ENCODE measurements around the gene SCGB1C2.

The SCGB1C2 gene

GRCh38 chr17:157901-158300, 20.5 kb downstream of the SCGB1C2 start:
- no peak for TF ChIP-seq ZNF384 (IDR thresholded peaks at IDR 0.05)
- no peak for TF ChIP-seq FOXA1 (IDR thresholded peaks at IDR 0.05)
- TF ChIP-seq FOXK2 (IDR thresholded peaks at IDR 0.05), result no peak
- TF ChIP-seq SP1 (IDR thresholded peaks at IDR 0.05), result no peak
- TF ChIP-seq ARNT (IDR thresholded peaks at IDR 0.05), result no peak
- TF ChIP-seq CTBP1 (IDR thresholded peaks at IDR 0.05; ENCODE audit: borderline replicate concordance), result no peak
- no peak for TF ChIP-seq LEF1 (IDR thresholded peaks at IDR 0.05; ENCODE audit: borderline replicate concordance)
- TF ChIP-seq FOXM1 (IDR thresholded peaks at IDR 0.05; ENCODE audit: borderline replicate concordance), result no peak
- TF ChIP-seq ELF4 (IDR thresholded peaks at IDR 0.05), result no peak
- TF ChIP-seq BHLHE40 (IDR thresholded peaks at IDR 0.05; ENCODE audit: borderline replicate concordance), result no peak
- no peak for TF ChIP-seq SUZ12 (IDR thresholded peaks at IDR 0.05)
- no peak for TF ChIP-seq NFRKB (IDR thresholded peaks at IDR 0.05)
- no peak for DNase-seq (ENCODE audit: extremely low spot score)
- CTCF ChIA-PET, result no interaction called here
- POLR2A ChIA-PET, result no interaction called here

GRCh38 chr17:158379-158778, 21.0 kb downstream of the SCGB1C2 start:
- POLR2A ChIA-PET, result no interaction called here
- TF ChIP-seq NFRKB (IDR thresholded peaks at IDR 0.05) (no peak), SP1 (IDR thresholded peaks at IDR 0.05) (no peak)
- CTCF ChIA-PET, result no interaction called here
- DNase-seq (ENCODE audit: extremely low spot score), result no peak

- no peak for TF ChIP-seq FOXA1 (IDR thresholded peaks at IDR 0.05)
- no peak for TF ChIP-seq L3MBTL2 (conservative IDR thresholded peaks at IDR 0.05)
- no peak for TF ChIP-seq BHLHE40 (IDR thresholded peaks at IDR 0.05; ENCODE audit: borderline replicate concordance)
- TF ChIP-seq NFRKB (IDR thresholded peaks at IDR 0.05), result no peak
- no peak for TF ChIP-seq SUZ12 (IDR thresholded peaks at IDR 0.05)
- no peak for TF ChIP-seq LEF1 (IDR thresholded peaks at IDR 0.05; ENCODE audit: borderline replicate concordance)
- no peak for TF ChIP-seq CTBP1 (IDR thresholded peaks at IDR 0.05; ENCODE audit: borderline replicate concordance)
- no peak for TF ChIP-seq TARDBP (IDR thresholded peaks at IDR 0.05)
- no peak for TF ChIP-seq ELF4 (IDR thresholded peaks at IDR 0.05)
- TF ChIP-seq PKNOX1 (IDR thresholded peaks at IDR 0.05), result no peak
- no peak for TF ChIP-seq FOXK2 (IDR thresholded peaks at IDR 0.05)
- no peak for TF ChIP-seq SP1 (IDR thresholded peaks at IDR 0.05)
- no peak for TF ChIP-seq ZNF384 (IDR thresholded peaks at IDR 0.05)
- no peak for TF ChIP-seq HDGF (IDR thresholded peaks at IDR 0.05; ENCODE audit: borderline replicate concordance)
- no peak for TF ChIP-seq ARNT (IDR thresholded peaks at IDR 0.05)
- no peak for TF ChIP-seq FOXM1 (IDR thresholded peaks at IDR 0.05; ENCODE audit: borderline replicate concordance)
- POLR2A ChIA-PET, result no interaction called here
- CTCF ChIA-PET, result no interaction called here
- no peak for DNase-seq (ENCODE audit: extremely low spot score)
Measured at GRCh38 chr17:159609-160008, 22.2 kb downstream of the SCGB1C2 start.

- ChIA-PET POLR2A (no interaction called here), CTCF (no interaction called here)
- TF ChIP-seq BHLHE40 (IDR thresholded peaks at IDR 0.05; ENCODE audit: borderline replicate concordance), result no peak
- TF ChIP-seq NFRKB (IDR thresholded peaks at IDR 0.05), result no peak
- no peak for TF ChIP-seq L3MBTL2 (conservative IDR thresholded peaks at IDR 0.05)
- TF ChIP-seq FOXM1 (IDR thresholded peaks at IDR 0.05; ENCODE audit: borderline replicate concordance), result no peak
- TF ChIP-seq PKNOX1 (IDR thresholded peaks at IDR 0.05), result no peak
- TF ChIP-seq SP1 (IDR thresholded peaks at IDR 0.05), result no peak
- no peak for TF ChIP-seq FOXA1 (IDR thresholded peaks at IDR 0.05)
- no peak for TF ChIP-seq TARDBP (IDR thresholded peaks at IDR 0.05)
- TF ChIP-seq CTBP1 (IDR thresholded peaks at IDR 0.05; ENCODE audit: borderline replicate concordance), result no peak
- TF ChIP-seq ZNF384 (IDR thresholded peaks at IDR 0.05), result no peak
- no peak for TF ChIP-seq ELF4 (IDR thresholded peaks at IDR 0.05)
- TF ChIP-seq HDGF (IDR thresholded peaks at IDR 0.05; ENCODE audit: borderline replicate concordance), result no peak
- TF ChIP-seq SUZ12 (IDR thresholded peaks at IDR 0.05), result no peak
- DNase-seq (ENCODE audit: extremely low spot score), result no peak
Measured at GRCh38 chr17:160336-160735, 23.0 kb downstream of the SCGB1C2 start.

GRCh38 chr17:161481-161880, 24.1 kb downstream of the SCGB1C2 start:
- TF ChIP-seq SUZ12 (IDR thresholded peaks at IDR 0.05) (no peak), FOXM1 (IDR thresholded peaks at IDR 0.05; ENCODE audit: borderline replicate concordance) (no peak), ELF4 (IDR thresholded peaks at IDR 0.05) (no peak), HDGF (IDR thresholded peaks at IDR 0.05; ENCODE audit: borderline replicate concordance) (no peak), TARDBP (IDR thresholded peaks at IDR 0.05) (no peak), ZNF384 (IDR thresholded peaks at IDR 0.05) (no peak), ARNT (IDR thresholded peaks at IDR 0.05) (no peak), BHLHE40 (IDR thresholded peaks at IDR 0.05; ENCODE audit: borderline replicate concordance) (no peak), FOXA1 (IDR thresholded peaks at IDR 0.05) (no peak), NFRKB (IDR thresholded peaks at IDR 0.05) (no peak), LEF1 (IDR thresholded peaks at IDR 0.05; ENCODE audit: borderline replicate concordance) (no peak)
- CTCF ChIA-PET, result no interaction called here
- DNase-seq (ENCODE audit: extremely low spot score), result no peak
- POLR2A ChIA-PET, result no interaction called here

- CTCF ChIA-PET, result no interaction called here
- DNase-seq (ENCODE audit: extremely low spot score), result no peak
- no peak for TF ChIP-seq SP1 (IDR thresholded peaks at IDR 0.05)
- no peak for TF ChIP-seq TARDBP (IDR thresholded peaks at IDR 0.05)
- TF ChIP-seq HDGF (IDR thresholded peaks at IDR 0.05; ENCODE audit: borderline replicate concordance), result no peak
- TF ChIP-seq LEF1 (IDR thresholded peaks at IDR 0.05; ENCODE audit: borderline replicate concordance), result no peak
- no peak for TF ChIP-seq PKNOX1 (IDR thresholded peaks at IDR 0.05)
- TF ChIP-seq NFRKB (IDR thresholded peaks at IDR 0.05), result no peak
- no peak for TF ChIP-seq L3MBTL2 (conservative IDR thresholded peaks at IDR 0.05)
- no peak for TF ChIP-seq ELF4 (IDR thresholded peaks at IDR 0.05)
- no peak for TF ChIP-seq SUZ12 (IDR thresholded peaks at IDR 0.05)
- TF ChIP-seq ZNF384 (IDR thresholded peaks at IDR 0.05), result no peak
- TF ChIP-seq FOXM1 (IDR thresholded peaks at IDR 0.05; ENCODE audit: borderline replicate concordance), result no peak
- no peak for TF ChIP-seq FOXA1 (IDR thresholded peaks at IDR 0.05)
- TF ChIP-seq FOXK2 (IDR thresholded peaks at IDR 0.05), result no peak
- no peak for TF ChIP-seq ARNT (IDR thresholded peaks at IDR 0.05)
- TF ChIP-seq CTBP1 (IDR thresholded peaks at IDR 0.05; ENCODE audit: borderline replicate concordance), result no peak
- no peak for TF ChIP-seq BHLHE40 (IDR thresholded peaks at IDR 0.05; ENCODE audit: borderline replicate concordance)
- POLR2A ChIA-PET, result interaction anchor here (0.8 kb wide), 1 partner anchor 13 kb away, joined by 3 read pairs; no protein-coding TSS in a partner anchor
Measured at GRCh38 chr17:162689-163088, 25.3 kb downstream of the SCGB1C2 start.

All from HEK293T (cell line).